Small intestine (tissue), 7 donors: ENCODE measurements around the gene TRAF1. TPM values are rescaled to one million over a fixed set of nuclear protein-coding genes. Genes with fewer than 3 reads are reported as not detected.

Experiments used
- DNase-seq, 2 donors: peaks; one replicate each; pipeline versions ENCODE4 v3.0.0 to v3.0.0-alpha.2; 2013
- FAIRE-seq: peaks from 2 replicates; lab custom pipeline; 2012; peaks lifted over from hg19 to GRCh38; lab: Jason Lieb, UNC
- H3K27ac ChIP-seq, 3 donors: one replicate each; pipeline ENCODE4 v1.5.1; 2013; ENCODE audit warnings: low read length in 2 of 3, mild to moderate bottlenecking in 2 of 3, control low read depth in 1 of 3, inconsistent platforms in 1 of 3, low read depth in 1 of 3, moderate library complexity in 1 of 3
- H3K27me3 ChIP-seq, 3 donors: one replicate each; pipeline ENCODE4 v1.6.1; 2013; ENCODE audit warnings: low read length in 3 of 3, inconsistent platforms in 1 of 3; ENCODE audit not compliant: control insufficient read depth in 3 of 3, insufficient read depth in 3 of 3
- H3K36me3 ChIP-seq, 3 donors: one replicate each; pipeline ENCODE4 v1.6.1; 2013; ENCODE audit warnings: low read length in 3 of 3, inconsistent platforms in 1 of 3, low read depth in 1 of 3, mild to moderate bottlenecking in 1 of 3, moderate library complexity in 1 of 3; ENCODE audit not compliant: control insufficient read depth in 3 of 3, insufficient read depth in 2 of 3
- H3K4me1 ChIP-seq, 3 donors: one replicate each; pipeline ENCODE4 v1.6.1; 2013; ENCODE audit warnings: low read length in 2 of 3, inconsistent platforms in 1 of 3, low read depth in 1 of 3, mild to moderate bottlenecking in 1 of 3, moderate library complexity in 1 of 3; ENCODE audit not compliant: control insufficient read depth in 3 of 3, insufficient read depth in 2 of 3
- H3K4me3 ChIP-seq, 3 donors: one replicate each; pipeline ENCODE4 v1.5.1; 2013; ENCODE audit warnings: low read length in 3 of 3, control low read depth in 1 of 3, inconsistent platforms in 1 of 3, low read depth in 1 of 3, mild to moderate bottlenecking in 1 of 3, moderate library complexity in 1 of 3
- H3K9me3 ChIP-seq, 2 donors: one replicate each; pipeline ENCODE4 v1.6.1; 2013; ENCODE audit warnings: low read depth in 1 of 2, low read length in 1 of 2; ENCODE audit not compliant: control insufficient read depth in 2 of 2, insufficient read depth in 1 of 2
- WGBS, 3 donors: extraction: QIAGEN DNeasy Blood & Tissue Kit; methylation state at CpG; one replicate each; pipeline ENCODE4 v1.1.7; 2013; 5-methylcytosine and 5-hydroxymethylcytosine counted together
- polyA plus RNA-seq, 4 donors: library from polyadenylated mRNA; stranded (reverse) in 3 of 4; unstranded in 1 of 4; fragments of 200-250 nt in 3 of 4; fragments of 120-200 nt in 1 of 4; gene quantifications; one replicate each; pipeline versions ENCODE4 v1.2.1 to v1.2.3, GENCODE V29; 2013
- donor health status: healthy with polysubstance abuse.
- donor health status: control.
- donor health status: control.
- donor health status: Bipolar disorder and iron deficiency.
- donor health status: healthy.

Gene TRAF1
- polyA plus RNA-seq, 4 donors, result 1.1 to 5.6 (median 1.9) TPM

DNA sequence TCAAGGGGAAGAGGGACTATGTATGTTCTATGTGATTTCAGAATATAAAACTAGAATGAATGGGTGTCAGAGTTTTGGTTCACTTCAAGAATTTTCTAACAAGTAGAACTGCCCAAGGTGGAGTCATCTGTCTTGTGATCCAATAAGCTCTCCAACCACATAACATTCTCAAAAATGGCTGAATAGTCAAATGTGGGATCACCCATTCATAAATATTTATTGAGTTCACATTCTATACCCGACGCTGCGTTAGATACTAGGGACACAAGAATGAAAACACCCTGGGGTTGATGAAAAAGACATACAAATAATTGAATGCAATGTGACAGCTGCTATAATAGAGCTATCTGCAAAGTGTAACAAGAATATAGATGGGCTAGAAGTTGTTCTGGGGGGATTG lies 35.3 kb upstream of the TRAF1 start:
- FAIRE-seq, result no peak
- no peak for DNase-seq
- 93 to 98% (median 97%) methylated on average over 3 of the region's 3 CpGs for WGBS, 3 donors
- Histone ChIP-seq H3K36me3 (peaks cover 0 to 15% (median 9%) of the 10 kb centered on the region in 3 donors), H3K4me3 (no peak overlapping the region), H3K27ac (no peak overlapping the region), H3K27me3 (no peaks in the 10 kb centered on the region), H3K4me1 (no peaks in the 10 kb centered on the region), H3K9me3 (no peaks in the 10 kb centered on the region)

DNA sequence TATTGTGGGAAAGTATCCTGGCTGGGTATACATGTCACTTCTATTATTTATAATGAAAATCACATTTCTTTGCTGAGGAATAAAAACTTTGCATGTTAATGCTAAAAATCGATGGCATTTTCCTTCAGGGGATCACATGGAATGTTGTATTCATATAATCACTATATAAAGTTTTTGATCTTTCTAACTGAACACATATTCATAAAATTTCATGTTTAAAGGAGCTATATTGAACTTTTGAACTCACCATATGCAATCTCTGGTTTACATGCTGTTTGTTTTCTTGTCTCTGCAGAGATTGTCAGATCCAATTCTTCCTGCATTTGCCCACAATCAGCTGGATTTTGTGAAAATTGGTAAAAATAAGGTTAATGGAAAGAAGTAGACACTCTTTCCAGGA lies 33.4 kb upstream of the TRAF1 start:
- Histone ChIP-seq H3K27me3 (no peaks in the 10 kb centered on the region), H3K36me3 (peaks cover 0 to 15% (median 10%) of the 10 kb centered on the region in 3 donors), H3K9me3 (no peaks in the 10 kb centered on the region), H3K4me3 (no peak overlapping the region), H3K4me1 (no peaks in the 10 kb centered on the region), H3K27ac (no peak overlapping the region)
- DNase-seq, result no peak
- WGBS, 3 donors, result 88 to 91% (median 89%) methylated on average over 1 of the region's 1 CpG
- no peak for FAIRE-seq

DNA sequence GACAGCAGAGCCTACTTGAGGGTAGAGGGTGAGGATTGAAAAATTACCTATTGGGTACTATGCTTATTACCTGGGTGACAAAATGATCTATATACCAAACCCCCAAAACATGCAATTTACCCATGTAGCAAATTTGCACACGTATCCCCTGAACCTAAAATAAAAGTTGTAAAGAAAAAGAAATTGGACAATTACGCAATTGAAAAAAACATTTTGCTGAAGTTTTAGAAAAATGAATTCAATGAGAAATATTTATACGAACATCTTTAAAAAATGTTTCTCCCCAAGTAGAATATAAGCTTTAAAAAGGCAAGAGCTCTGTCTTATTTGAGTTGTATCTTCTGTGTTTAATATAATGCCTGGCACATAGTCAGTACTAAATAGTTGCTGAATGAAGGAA lies 30.3 kb upstream of the TRAF1 start:
- H3K27me3 ChIP-seq, result no peaks in the 10 kb centered on the region
- DNase-seq (no peak), FAIRE-seq (no peak)
- no peaks in the 10 kb centered on the region for H3K9me3 ChIP-seq
- peaks cover 0 to 13% (median 11%) of the 10 kb centered on the region in 3 donors for H3K36me3 ChIP-seq
- 93 to 96% (median 96%) methylated on average over 3 of the region's 3 CpGs for WGBS, 3 donors
- no peak overlapping the region for H3K4me3 ChIP-seq
- H3K27ac ChIP-seq, result no peak overlapping the region
- no peaks in the 10 kb centered on the region for H3K4me1 ChIP-seq

DNA sequence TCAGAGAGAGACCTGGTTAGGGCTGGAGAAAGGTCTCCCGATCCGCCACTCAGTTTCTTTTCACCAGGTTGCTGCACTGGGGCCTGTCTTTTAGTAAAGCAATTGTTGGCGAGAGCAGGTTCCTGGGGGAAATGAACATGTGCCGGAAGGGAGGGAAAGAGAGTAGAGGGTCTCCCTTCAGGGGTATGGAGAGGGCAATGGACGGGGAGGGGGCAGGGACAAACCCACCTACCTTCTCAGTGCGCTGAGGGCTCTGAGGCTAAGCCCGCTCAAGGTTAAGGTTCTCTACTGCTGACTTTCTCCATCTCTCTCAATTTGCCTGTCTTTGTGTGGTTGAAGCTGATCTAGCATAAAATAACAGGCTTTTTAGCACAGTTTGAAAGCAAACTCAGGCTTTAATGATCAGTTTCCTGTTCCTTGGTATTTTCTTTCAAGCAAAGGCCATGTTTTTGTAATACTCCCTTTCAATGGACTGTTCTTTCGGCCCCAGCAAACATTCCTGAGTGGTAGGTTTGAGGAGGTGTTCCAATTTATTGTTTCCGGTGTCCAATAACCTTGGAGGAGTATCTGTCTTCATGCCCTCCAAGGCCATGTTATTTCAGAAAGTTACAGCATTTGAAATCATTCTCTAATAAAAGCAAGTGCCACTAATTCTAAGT lies 25.5 kb upstream of the TRAF1 start:
- Histone ChIP-seq H3K27ac (no peak overlapping the region), H3K4me3 (no peak overlapping the region), H3K9me3 (no peaks in the 10 kb centered on the region), H3K4me1 (no peaks in the 10 kb centered on the region), H3K36me3 (peaks cover 0 to 16% (median 2%) of the 10 kb centered on the region in 3 donors), H3K27me3 (no peaks in the 10 kb centered on the region)
- DNase-seq (no peak), FAIRE-seq (no peak)
- WGBS, 3 donors, result 93 to 97% (median 96%) methylated on average over 9 of the region's 9 CpGs

DNA sequence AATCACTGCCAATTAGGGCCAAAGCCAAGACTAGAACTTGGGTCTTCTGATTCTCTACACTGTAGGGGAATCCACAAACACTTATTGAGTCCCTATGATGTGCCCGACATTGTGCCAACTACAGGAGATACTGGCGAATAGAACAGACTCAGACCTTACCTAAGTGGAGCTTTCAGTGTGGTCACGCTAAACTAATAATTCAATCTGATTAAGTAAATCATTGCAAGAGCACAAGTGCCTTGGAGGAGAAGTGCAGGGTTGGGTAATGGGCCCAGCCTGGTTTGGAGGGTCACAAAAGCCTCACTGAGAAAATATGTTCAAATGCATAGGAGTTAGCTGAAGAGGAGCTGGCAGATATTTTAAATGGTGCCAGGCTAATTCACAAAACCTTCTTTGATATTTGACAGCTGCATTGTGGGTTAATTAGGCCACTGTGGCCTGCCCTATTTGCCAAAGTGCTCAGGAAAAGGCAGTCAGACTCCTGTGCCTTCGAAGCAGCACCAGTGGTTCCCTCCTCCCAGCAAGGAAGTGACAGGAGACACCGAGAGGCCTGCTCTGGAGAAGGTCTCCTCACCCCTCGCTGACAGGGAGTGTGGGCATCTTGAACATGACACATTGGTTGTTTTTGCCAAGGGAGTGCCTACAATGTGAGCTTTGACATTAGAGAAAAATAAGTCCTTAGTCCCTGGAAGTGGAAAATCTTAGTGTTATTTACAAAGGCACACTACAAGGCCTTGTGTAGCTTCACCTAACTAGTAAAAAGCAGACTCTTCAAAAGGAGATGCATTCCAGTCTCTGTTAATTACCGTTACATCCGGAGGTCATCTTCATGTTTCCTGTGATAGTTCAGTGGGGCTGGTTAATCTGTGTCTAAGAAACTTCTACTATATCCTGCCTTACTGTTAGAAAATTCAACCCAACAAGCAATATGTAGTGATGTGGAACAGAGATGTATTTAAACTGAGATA lies 24.1 kb upstream of the TRAF1 start:
- FAIRE-seq (no peak), DNase-seq (no peak)
- WGBS, 3 donors, result 82 to 91% (median 90%) methylated on average over 8 of the region's 8 CpGs
- no peaks in the 10 kb centered on the region for H3K4me1 ChIP-seq
- peaks cover 0 to 13% (median 2%) of the 10 kb centered on the region in 3 donors for H3K36me3 ChIP-seq
- no peak overlapping the region for H3K4me3 ChIP-seq
- H3K9me3 ChIP-seq, result no peaks in the 10 kb centered on the region
- no peak overlapping the region for H3K27ac ChIP-seq
- no peaks in the 10 kb centered on the region for H3K27me3 ChIP-seq

DNA sequence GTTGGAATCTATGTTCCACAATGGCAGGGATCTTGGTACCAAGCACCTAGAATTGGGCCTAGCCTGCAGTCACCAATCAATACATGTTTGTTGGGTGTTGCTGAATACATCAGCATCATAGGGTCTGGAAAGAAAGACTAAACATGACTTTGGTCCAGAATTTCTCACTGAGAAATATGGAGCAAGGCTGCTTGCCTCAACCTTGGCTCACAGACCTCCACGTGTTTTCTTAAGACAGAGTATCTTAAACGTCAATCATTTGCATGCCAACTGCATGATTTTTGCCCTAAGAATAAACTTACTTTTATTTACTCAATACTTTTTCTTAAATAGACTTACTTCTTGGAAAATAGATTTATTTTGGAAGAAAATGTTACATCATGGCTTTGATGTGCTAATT lies 22.7 kb upstream of the TRAF1 start:
- WGBS, 3 donors, result 80 to 93% (median 89%) methylated on average over 2 of the region's 2 CpGs
- Histone ChIP-seq H3K4me1 (no peaks in the 10 kb centered on the region), H3K27me3 (no peaks in the 10 kb centered on the region), H3K9me3 (no peaks in the 10 kb centered on the region), H3K36me3 (peaks cover 0 to 13% (median 2%) of the 10 kb centered on the region in 3 donors), H3K4me3 (no peak overlapping the region), H3K27ac (no peak overlapping the region)
- no peak for FAIRE-seq
- no peak for DNase-seq

DNA sequence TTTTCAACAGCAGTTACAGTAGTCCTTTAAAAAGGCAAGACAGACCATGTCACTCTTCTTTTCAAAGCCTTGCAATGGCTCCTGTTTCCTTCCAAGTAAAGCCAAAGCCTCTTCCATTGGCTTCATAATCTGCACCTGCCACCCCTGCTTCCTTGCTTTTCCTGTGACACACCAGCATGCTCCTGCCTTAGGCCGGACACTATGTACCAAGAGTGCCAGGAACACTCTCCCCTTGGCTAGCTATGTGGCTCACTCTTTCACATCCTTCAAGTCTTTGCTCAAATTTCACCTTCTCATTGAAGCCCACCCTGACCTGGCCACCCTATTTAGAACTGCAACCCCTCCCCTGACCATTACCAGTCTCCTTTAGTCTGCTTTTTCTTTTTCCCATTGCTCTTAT lies 22.2 kb upstream of the TRAF1 start:
- Histone ChIP-seq H3K4me3 (no peak overlapping the region), H3K9me3 (no peaks in the 10 kb centered on the region), H3K27me3 (no peaks in the 10 kb centered on the region), H3K4me1 (no peaks in the 10 kb centered on the region), H3K36me3 (peaks cover 0 to 13% (median 1%) of the 10 kb centered on the region in 3 donors), H3K27ac (no peak overlapping the region)
- FAIRE-seq (no peak), DNase-seq (no peak)
- WGBS, 3 donors, result 95 to 96% (median 96%) methylated on average over 1 of the region's 1 CpG

DNA sequence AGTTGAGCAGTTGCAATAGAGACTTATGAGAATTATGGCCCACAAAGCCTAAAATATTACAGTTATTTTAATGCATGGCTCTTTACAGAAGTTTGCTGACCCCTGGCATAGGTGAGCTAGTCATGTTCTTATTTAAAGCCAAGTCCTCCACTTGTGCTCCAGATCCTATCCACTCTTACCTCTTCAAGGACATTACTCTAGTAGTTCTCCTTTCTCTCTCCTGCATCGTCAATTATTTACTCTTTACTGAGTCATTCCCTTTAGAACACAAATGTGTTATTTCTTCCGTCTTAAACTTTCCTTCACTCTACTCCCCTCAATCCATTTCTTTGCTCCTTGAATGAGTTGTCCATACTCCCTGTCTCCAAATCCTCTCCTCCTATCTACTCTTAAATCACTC lies 20.6 kb upstream of the TRAF1 start:
- FAIRE-seq, result no peak

More for the DNA sequence above, 20.6 kb upstream of the TRAF1 start:
- no peak overlapping the region for H3K4me3 ChIP-seq
- H3K27ac ChIP-seq, result no peak overlapping the region
- WGBS, 3 donors, result 83 to 94% (median 88%) methylated on average over 2 of the region's 2 CpGs
- H3K36me3 ChIP-seq, result peaks cover 0 to 9% (median 0%) of the 10 kb centered on the region in 3 donors
- H3K27me3 ChIP-seq, result no peaks in the 10 kb centered on the region
- no peak for DNase-seq
- no peaks in the 10 kb centered on the region for H3K4me1 ChIP-seq
- no peaks in the 10 kb centered on the region for H3K9me3 ChIP-seq
